Glutamatergic neuron (in vitro differentiated cells): ENCODE data around the gene MISP3. TPM values are rescaled to one million over a fixed set of nuclear protein-coding genes. Genes with fewer than 3 reads are reported as not detected.

Experiments
- DNase-seq: peaks from one replicate; pipeline ENCODE4 v3.0.0; 2022
- H3K27ac Mint-ChIP-seq: one replicate; pipeline ENCODE4 v1.8.0; 2020; ENCODE audit warnings: mild to moderate bottlenecking, mixed read lengths, inconsistent platforms; ENCODE audit not compliant: unreplicated experiment
- H3K27me3 Mint-ChIP-seq: one replicate; pipeline ENCODE4 v1.8.0; 2020; ENCODE audit warnings: mild to moderate bottlenecking, moderate library complexity, mixed read lengths, inconsistent platforms; ENCODE audit not compliant: unreplicated experiment
- H3K36me3 Mint-ChIP-seq: one replicate; pipeline ENCODE4 v1.8.0; 2020; ENCODE audit warnings: mild to moderate bottlenecking, mixed read lengths, inconsistent platforms; ENCODE audit not compliant: unreplicated experiment
- H3K4me1 Mint-ChIP-seq: one replicate; pipeline ENCODE4 v1.8.0; 2020; ENCODE audit warnings: mild to moderate bottlenecking, low read depth, mixed read lengths, inconsistent platforms; ENCODE audit not compliant: unreplicated experiment
- H3K4me3 Mint-ChIP-seq: one replicate; pipeline ENCODE4 v1.8.0; 2020; ENCODE audit warnings: mild to moderate bottlenecking, mixed read lengths, inconsistent platforms; ENCODE audit not compliant: unreplicated experiment
- H3K9me3 Mint-ChIP-seq: one replicate; pipeline ENCODE4 v1.8.0; 2020; ENCODE audit warnings: mild to moderate bottlenecking, moderate library complexity, mixed read lengths, inconsistent platforms; ENCODE audit not compliant: unreplicated experiment
- CTCF ChIP-seq: fragments of 200-600 bp; sonication (generic); IDR thresholded peaks from one replicate; pipeline ENCODE4 v1.5.0; 2021; ENCODE audit not compliant: partially characterized antibody, unreplicated experiment
- total RNA-seq: library from RNA; stranded (reverse); fragmentation: NEBNext Ultra II Directional; extraction: Animal tissue kit (Norgen Biotek cat#: 25700); gene quantifications from one replicate; pipeline ENCODE4 v1.2.1, GENCODE V29; 2021; ENCODE audit not compliant: unreplicated experiment

Gene MISP3
- total RNA-seq, 1 donor from 2014 or later: 2.2 TPM

GRCh38 chr19:14114439-14114838, 41.9 kb downstream of the MISP3 start:
- H3K36me3 Mint-ChIP-seq: no peaks in the 10 kb centered on the region
- no peak overlapping the region for H3K27ac Mint-ChIP-seq
- H3K9me3 Mint-ChIP-seq: peaks cover 5% of the 10 kb centered on the region
- no peak for TF ChIP-seq CTCF
- H3K4me3 Mint-ChIP-seq: no peak overlapping the region
- no peak for DNase-seq
- peaks cover 14% of the 10 kb centered on the region for H3K27me3 Mint-ChIP-seq
- peaks cover 21% of the 10 kb centered on the region for H3K4me1 Mint-ChIP-seq

GRCh38 chr19:14114854-14115253, 42.3 kb downstream of the MISP3 start:
- H3K4me1 Mint-ChIP-seq: peaks cover 21% of the 10 kb centered on the region
- DNase-seq: peak; percentile 72
- H3K4me3 Mint-ChIP-seq: no peak overlapping the region

GRCh38 chr19:14115756-14116155, 43.2 kb downstream of the MISP3 start:
- Mint-ChIP-seq H3K36me3 (no peaks in the 10 kb centered on the region), H3K27me3 (peaks cover 14% of the 10 kb centered on the region), H3K27ac (no peak overlapping the region), H3K4me1 (peaks cover 21% of the 10 kb centered on the region), H3K4me3 (peak overlapping the region; percentile 92), H3K9me3 (peaks cover 5% of the 10 kb centered on the region)
- no peak for DNase-seq
- TF ChIP-seq CTCF: no peak

More at GRCh38 chr19:14114854-14115253, 42.3 kb downstream of the MISP3 start:
- H3K36me3 Mint-ChIP-seq: no peaks in the 10 kb centered on the region
- peaks cover 14% of the 10 kb centered on the region for H3K27me3 Mint-ChIP-seq
- H3K9me3 Mint-ChIP-seq: peaks cover 5% of the 10 kb centered on the region
- TF ChIP-seq CTCF: peak; percentile 58
- H3K27ac Mint-ChIP-seq: no peak overlapping the region

- peak overlapping the region; percentile 92 for H3K4me3 Mint-ChIP-seq
- H3K4me1 Mint-ChIP-seq: peaks cover 21% of the 10 kb centered on the region
- peaks cover 5% of the 10 kb centered on the region for H3K9me3 Mint-ChIP-seq
- no peak for TF ChIP-seq CTCF
- H3K36me3 Mint-ChIP-seq: no peaks in the 10 kb centered on the region
- peaks cover 14% of the 10 kb centered on the region for H3K27me3 Mint-ChIP-seq
- H3K27ac Mint-ChIP-seq: peak overlapping the region; percentile 75
- DNase-seq: no peak
Measured at GRCh38 chr19:14116525-14116917, 43.9 kb downstream of the MISP3 start.

- no peaks in the 10 kb centered on the region for H3K36me3 Mint-ChIP-seq
Measured at GRCh38 chr19:14116918-14117578, 44.5 kb downstream of the MISP3 start.

More at GRCh38 chr19:14116918-14117578, 44.5 kb downstream of the MISP3 start:
- TF ChIP-seq CTCF: no peak
- H3K4me3 Mint-ChIP-seq: peak overlapping the region; percentile 92
- H3K27ac Mint-ChIP-seq: peak overlapping the region; percentile 75
- H3K9me3 Mint-ChIP-seq: peaks cover 5% of the 10 kb centered on the region
- DNase-seq: peak; percentile 37
- H3K27me3 Mint-ChIP-seq: peaks cover 14% of the 10 kb centered on the region
- peaks cover 21% of the 10 kb centered on the region for H3K4me1 Mint-ChIP-seq
